HG03565 (cell line): ENCODE measurements around the gene KRTAP10-2.
"Not testable (repeated sequence)": the region's sequence is repeated elsewhere in the genome, so short reads cannot be mapped to it uniquely, and the experiment has no call there.

Source experiments
- ATAC-seq: cut with Tn5 transposase; IDR thresholded peaks from one replicate; pipeline ENCODE4 v1.9.1; 2021; ENCODE audit warnings: mild to moderate bottlenecking, moderate library complexity; ENCODE audit not compliant: unreplicated experiment

The KRTAP10-2 gene

GRCh38 chr21:44583089-44583799, 31.9 kb upstream of the KRTAP10-2 start:
- no peak for ATAC-seq

GRCh38 chr21:44582055-44582454, 30.8 kb upstream of the KRTAP10-2 start:
- ATAC-seq = no peak

GRCh38 chr21:44581158-44581557, 29.9 kb upstream of the KRTAP10-2 start:
- ATAC-seq = no peak

- not testable (repeated sequence) for ATAC-seq
Measured at GRCh38 chr21:44580231-44580821, 29.0 kb upstream of the KRTAP10-2 start, which contains the start of gene KRTAP10-5. TSS of gene KRTAP10-5 (minus strand) at chr21:44580604. CDS start at chr21:44580578, 26 bp downstream.

- ATAC-seq = no peak
Measured at GRCh38 chr21:44579833-44580144, 28.5 kb upstream of the KRTAP10-2 start.

- no peak for ATAC-seq
Measured at GRCh38 chr21:44579056-44579832, 27.9 kb upstream of the KRTAP10-2 start.

GRCh38 chr21:44578371-44579055, 27.2 kb upstream of the KRTAP10-2 start:
- ATAC-seq = no peak

GRCh38 chr21:44576025-44576420, 24.7 kb upstream of the KRTAP10-2 start:
- ATAC-seq = no peak

- ATAC-seq = no peak
Measured at GRCh38 chr21:44575307-44576024, 24.2 kb upstream of the KRTAP10-2 start.

GRCh38 chr21:44574457-44575306, 23.4 kb upstream of the KRTAP10-2 start:
- ATAC-seq = no peak

GRCh38 chr21:44573630-44574456, 22.5 kb upstream of the KRTAP10-2 start, which contains the start of gene KRTAP10-4:
TSS of gene KRTAP10-4 (plus strand) at chr21:44573729. CDS start at chr21:44573759, 30 bp downstream.
- not testable (repeated sequence) for ATAC-seq

GRCh38 chr21:44572959-44573583, 21.8 kb upstream of the KRTAP10-2 start:
- ATAC-seq = no peak

GRCh38 chr21:44571844-44572782, 20.8 kb upstream of the KRTAP10-2 start:
- no peak for ATAC-seq

GRCh38 chr21:44571296-44571695, 20.0 kb upstream of the KRTAP10-2 start:
- no peak for ATAC-seq

- ATAC-seq = no peak
Measured at GRCh38 chr21:44569861-44570517, 18.7 kb upstream of the KRTAP10-2 start.

- ATAC-seq = no peak
Measured at GRCh38 chr21:44568667-44569556, 17.6 kb upstream of the KRTAP10-2 start.
